Embryonic facial prominence (tissue), 1 donor: Measurements from ENCODE around the gene FIZ1.

Experiments used
- DNase-seq: peaks from one replicate; pipeline ENCODE4 v3.0.0-alpha.2; 2016; ENCODE audit errors: extremely low spot score

FIZ1 gene

DNA sequence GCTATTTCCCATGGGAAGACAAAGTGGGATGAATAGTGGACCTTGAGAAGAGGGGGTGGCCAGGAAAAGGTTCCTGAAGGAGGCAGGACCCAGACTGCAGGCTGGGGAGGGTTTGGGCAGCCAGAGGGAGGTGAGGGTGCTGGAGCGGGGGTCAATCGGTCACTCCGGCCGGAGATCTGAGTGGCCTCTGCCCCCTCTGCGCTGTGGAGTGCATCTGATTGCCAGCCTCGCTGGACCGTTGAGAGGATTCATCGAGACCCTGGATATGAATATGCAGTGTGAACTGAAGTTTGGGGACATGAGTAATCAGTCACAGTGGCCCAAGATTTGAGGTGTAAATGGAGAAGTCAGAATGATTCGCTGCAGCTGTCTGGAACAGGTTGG is 36.0 kb upstream of the FIZ1 start:
- DNase-seq = no peak

- no peak for DNase-seq
These were observed 34.5 kb upstream of the FIZ1 start for GRCh38 chr19:55633861-55634260.

DNA sequence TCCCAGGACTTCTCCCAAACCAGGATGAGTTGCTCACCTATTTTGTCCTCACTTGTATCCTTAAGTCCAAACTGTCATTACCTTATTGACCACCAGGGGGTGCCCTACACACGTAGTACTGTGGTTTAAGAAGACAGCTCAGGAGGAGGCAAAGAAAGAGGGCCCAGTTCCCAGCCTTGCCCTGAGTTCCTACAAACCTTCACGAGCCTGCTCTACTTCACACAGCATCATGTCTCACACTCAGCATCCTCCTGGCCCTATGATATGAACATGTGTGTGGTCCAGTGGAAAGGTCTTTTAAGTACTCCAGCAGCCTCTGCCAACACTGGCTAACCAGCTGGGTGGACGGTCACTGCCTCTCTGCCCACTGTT is 33.1 kb upstream of the FIZ1 start:
- DNase-seq = peak; percentile 51

DNA sequence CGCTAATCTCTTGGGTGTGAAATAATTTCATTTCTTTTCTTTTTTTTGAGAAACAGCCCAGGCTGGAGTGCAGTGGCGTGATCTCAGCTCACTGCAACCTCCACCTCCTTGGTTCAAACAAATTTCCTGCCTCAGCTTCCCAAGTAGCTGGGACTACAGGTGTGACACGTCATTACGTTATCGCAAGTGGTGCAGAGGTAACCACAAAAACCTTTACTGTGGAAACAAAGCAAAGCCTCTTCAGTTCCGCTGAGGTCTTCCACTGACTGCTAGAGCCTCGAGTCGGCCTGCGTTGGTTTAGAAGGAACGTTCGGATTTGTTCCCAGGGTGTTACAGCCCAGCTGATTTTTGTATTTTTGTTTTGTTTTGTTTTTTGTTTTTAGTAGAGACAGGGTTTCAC is 27.0 kb upstream of the FIZ1 start:
- DNase-seq = no peak

GRCh38 chr19:55625004-55625326 is 25.6 kb upstream of the FIZ1 start:
- no peak for DNase-seq

- peak; percentile 91 for DNase-seq
These were observed 25.0 kb upstream of the FIZ1 start, which contains the start of gene ZNF784 for GRCh38 chr19:55624109-55625003. Gene ZNF784, minus strand, starts transcription at chr19:55624566. Its CDS starts 5 bp downstream, at chr19:55624561.

GRCh38 chr19:55623561-55623960 is 24.2 kb upstream of the FIZ1 start:
- no peak for DNase-seq

DNA sequence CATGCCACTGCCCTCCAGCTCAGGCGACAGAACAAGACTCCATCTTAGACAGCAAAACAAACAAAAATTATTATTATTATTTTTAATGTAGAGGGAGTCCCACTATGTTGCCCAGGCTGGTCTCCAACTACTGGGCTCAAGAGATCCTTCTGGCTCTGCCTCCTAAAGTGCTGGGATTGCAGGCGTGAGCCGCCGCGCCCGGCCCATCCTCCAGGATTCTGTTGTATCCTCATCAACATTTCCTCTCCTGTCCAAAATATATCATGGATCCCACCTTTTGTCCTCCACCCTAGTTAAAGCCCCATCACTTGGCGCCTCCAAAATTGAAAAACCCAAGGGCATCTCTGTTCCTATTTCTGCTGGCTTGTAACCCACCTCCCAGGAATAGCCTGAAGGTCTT is 23.8 kb upstream of the FIZ1 start:
- no peak for DNase-seq

GRCh38 chr19:55622242-55622969 is 23.1 kb upstream of the FIZ1 start:
- no peak for DNase-seq

DNA sequence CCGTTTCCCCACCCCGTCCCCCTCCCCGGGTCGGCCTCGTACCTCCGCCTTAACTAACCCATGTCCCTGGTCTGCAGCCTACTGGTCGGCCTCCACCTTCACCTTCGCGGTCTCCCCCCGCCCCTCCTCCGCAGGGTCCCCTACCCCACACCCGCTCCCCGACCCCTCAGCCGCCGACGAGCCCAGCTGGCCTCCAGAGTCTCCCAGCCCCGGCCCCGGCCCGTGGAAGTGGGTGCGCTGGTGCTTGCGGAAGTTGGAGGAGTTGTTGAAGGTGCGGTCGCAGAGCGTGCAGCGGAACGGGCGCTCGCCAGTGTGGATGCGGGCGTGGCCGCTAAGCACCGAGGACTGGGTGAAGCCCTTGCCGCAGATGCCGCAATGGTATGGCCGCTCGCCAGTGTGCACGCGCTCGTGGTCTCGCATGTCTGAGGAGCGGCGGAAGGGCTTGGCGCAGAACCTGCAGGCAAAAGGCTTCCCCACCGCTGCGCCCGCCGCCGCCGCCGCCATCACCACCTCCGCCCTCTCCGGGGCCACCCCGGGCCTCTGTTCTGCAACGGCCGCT is 22.4 kb upstream of the FIZ1 start:
- DNase-seq = no peak

DNA sequence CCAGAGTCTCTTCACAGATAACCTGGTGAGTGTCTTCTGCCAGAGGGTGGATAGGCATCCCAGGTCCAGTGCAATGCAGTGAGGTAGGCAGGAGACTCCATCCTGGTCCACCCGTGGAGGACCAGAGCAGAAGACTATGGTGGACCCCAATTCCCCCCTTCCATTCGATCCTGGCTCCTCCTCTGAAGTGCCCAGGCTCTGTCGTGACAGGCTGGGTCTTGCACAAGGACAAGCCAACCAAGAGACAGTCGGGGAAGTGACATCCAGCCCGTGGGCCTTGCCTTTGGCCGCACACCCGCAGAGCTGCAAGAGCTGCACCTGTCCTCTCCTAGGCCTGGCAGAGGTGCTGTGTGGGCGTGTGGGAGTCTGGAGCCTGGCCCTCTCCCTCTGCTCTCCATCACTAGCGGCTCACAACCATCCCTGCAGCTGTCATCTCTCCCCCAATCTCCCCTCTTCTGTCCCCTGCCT is 21.9 kb upstream of the FIZ1 start:
- no peak for DNase-seq

DNA sequence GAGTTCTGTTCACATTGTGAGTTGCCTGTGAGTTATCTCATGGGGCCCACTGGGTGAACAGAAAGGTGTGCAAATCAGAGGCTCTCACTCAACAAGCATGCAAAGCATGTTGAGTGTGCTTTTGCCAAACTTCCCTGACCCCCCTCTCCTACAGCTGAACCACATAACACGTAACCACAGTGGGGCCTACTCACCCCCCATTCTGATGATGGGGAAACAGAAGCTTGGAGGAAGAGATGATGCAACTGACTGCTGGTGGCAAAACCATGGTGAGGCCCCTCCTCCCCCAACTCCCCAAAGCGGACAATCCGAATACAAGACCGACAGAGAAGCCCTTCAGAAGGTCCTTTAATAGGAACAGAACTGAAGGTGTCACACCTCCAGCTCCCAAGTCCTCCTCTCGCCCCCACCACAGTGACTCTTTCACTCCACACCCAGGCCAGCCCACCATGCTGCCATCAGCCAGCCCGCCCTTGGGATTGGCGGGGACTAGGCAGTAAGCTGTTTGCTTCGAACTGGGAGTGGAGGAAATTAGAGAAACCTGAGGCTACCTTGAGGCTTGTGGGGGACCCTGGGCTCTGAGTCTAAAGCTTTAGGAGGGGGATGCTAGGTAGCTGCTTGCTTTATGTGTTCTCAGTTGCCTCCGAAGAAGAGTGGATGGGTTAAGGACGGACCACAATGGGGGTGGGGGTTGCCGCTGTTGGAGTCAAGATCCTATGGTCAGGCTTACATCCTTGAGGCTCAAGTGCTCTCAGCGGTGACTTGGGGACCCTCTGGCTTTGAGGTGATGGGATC is 21.3 kb upstream of the FIZ1 start:
- no peak for DNase-seq

- no peak for DNase-seq
These were observed 20.0 kb upstream of the FIZ1 start for GRCh38 chr19:55619286-55619685.

DNA sequence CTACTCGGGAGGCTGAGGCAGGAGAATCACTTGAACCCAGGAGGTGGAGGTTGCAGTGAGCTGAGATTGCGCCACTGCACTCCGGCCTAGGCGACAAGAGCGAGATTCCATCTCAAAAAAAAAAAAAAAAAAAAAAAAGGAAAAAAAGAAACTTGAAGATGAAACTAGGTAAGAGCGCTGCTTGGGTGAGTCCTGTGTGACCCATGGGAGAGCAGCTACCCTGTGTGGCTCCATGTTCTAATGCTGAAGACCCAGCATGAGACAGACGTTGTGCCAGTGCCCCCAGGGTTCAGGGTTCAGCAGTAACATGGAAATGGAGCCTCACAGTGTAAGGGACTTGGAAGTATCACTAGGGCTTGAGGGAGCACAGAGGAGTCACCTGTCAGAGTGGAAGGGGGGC is 19.1 kb upstream of the FIZ1 start:
- DNase-seq = no peak

GRCh38 chr19:55617426-55617825 is 18.1 kb upstream of the FIZ1 start:
- no peak for DNase-seq

GRCh38 chr19:55616395-55616875 is 17.1 kb upstream of the FIZ1 start:
- DNase-seq = no peak

DNA sequence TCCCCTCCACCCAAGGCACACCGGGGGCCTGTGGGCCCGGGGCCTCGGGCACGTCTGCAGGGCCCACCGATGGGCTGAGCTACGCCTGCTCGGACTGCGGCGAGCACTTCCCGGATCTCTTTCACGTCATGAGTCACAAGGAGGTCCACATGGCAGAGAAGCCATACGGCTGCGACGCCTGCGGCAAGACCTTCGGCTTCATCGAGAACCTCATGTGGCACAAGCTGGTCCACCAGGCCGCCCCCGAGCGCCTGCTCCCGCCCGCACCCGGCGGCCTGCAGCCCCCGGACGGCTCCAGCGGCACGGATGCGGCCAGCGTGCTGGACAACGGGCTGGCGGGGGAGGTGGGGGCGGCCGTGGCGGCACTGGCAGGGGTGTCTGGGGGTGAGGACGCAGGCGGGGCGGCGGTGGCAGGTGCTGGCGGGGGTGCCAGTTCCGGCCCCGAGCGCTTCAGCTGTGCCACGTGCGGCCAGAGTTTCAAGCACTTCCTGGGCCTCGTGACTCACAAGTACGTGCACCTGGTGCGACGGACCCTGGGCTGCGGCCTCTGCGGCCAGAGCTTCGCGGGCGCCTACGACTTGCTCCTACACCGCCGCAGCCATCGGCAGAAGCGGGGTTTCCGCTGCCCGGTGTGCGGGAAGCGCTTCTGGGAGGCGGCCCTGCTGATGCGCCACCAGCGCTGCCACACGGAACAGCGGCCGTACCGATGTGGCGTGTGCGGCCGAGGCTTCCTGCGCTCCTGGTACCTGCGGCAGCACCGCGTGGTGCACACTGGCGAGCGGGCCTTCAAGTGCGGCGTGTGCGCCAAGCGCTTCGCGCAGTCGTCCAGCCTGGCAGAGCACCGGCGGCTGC is 16.5 kb upstream of the FIZ1 start:
- no peak for DNase-seq

GRCh38 chr19:55614711-55615542 is 15.6 kb upstream of the FIZ1 start:
- DNase-seq = no peak

DNA sequence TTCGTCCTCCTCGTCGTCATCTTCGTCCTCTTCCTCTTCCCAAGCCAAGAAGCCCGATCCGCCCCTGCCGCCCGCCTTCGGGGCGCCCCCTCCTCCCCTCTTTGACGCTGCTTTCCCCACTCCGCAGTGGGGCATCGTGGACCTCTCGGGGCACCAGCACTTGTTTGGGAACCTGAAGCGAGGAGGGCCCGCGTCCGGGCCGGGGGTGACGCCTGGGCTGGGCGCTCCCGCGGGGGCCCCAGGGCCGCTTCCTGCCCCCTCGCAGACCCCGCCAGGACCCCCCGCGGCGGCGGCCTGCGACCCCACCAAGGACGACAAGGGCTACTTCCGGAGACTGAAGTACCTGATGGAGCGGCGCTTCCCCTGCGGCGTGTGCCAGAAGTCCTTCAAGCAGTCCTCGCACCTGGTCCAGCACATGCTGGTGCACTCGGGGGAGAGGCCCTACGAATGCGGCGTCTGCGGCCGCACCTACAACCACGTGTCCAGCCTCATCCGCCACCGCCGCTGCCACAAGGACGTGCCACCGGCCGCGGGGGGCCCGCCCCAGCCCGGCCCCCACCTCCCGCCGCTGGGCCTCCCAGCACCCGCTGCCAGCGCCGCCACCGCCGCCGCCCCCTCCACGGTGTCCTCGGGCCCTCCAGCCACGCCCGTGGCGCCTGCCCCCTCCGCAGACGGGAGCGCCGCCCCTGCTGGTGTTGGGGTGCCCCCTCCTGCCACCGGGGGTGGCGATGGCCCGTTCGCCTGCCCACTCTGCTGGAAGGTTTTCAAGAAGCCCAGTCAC is 14.8 kb upstream of the FIZ1 start:
- no peak for DNase-seq
